ENCODE measurements around the gene PFN1. TPM values are rescaled to one million over a fixed set of nuclear protein-coding genes. Genes with fewer than 3 reads are reported as not detected.

PFN1 gene
- total and polyA plus RNA-seq, 9 of the 15 experiments (the other 6 are each of a cell fraction or from before 2014, with no cell fraction given) = 60.5 to 1,479 (median 456) TPM

- TF ChIP-seq E2F6 (IDR thresholded peaks at IDR 0.05; ENCODE audit: borderline replicate concordance in 1 of 2, extremely low read depth in 1 of 2, insufficient read depth in 1 of 2, insufficient read length in 1 of 2, low read depth in 1 of 2, low read length in 1 of 2, poor library complexity in 1 of 2, severe bottlenecking in 1 of 2) (peak in 1 of 2 experiments; percentile 8), RBFOX2 (IDR thresholded peaks at IDR 0.05; ENCODE audit: low read depth, low read length) (peak; percentile 12; the same call in 1 of the 2 replicates), CBX2 (IDR thresholded peaks at IDR 0.05; ENCODE audit: insufficient read depth, low read length, poor library complexity, severe bottlenecking) (no peak), ATF4 (CRISPR knock-in tag; IDR thresholded peaks at IDR 0.05) (no peak), NR2C2 (CRISPR knock-in tag; IDR thresholded peaks at IDR 0.05) (no peak), NR2C2 (tag; IDR thresholded peaks at IDR 0.05) (peak; percentile 10; the same call in 1 of the 2 replicates), TOE1 (IDR thresholded peaks at IDR 0.05; ENCODE audit: borderline replicate concordance) (0 out of 2 replicates have a peak, but pooled peaks have one; percentile 0), TOE1 (CRISPR knock-in tag; IDR thresholded peaks at IDR 0.05; ENCODE audit: borderline replicate concordance, low read depth) (no peak), L3MBTL2 (IDR thresholded peaks at IDR 0.05) (0 out of 2 replicates have a peak, but pooled peaks have one; percentile 3), ATF1 (CRISPR knock-in tag; IDR thresholded peaks at IDR 0.05) (no peak), ATF1 (tag; IDR thresholded peaks at IDR 0.05) (peak; percentile 71), SUPT5H (IDR thresholded peaks at IDR 0.05) (0 out of 2 replicates have a peak, but pooled peaks have one; percentile 9), ZNF512 (tag; IDR thresholded peaks at IDR 0.05) (no peak), CGGBP1 (CRISPR knock-in tag; IDR thresholded peaks at IDR 0.05) (no peak), E2F1 (CRISPR knock-in tag; IDR thresholded peaks at IDR 0.05) (no peak), ARID4B (CRISPR knock-in tag; IDR thresholded peaks at IDR 0.05) (no peak)
Measured at GRCh38 chr17:4987767-4988567, 39.6 kb upstream of the PFN1 start (continued).
